ENCODE data around the gene SLC22A3.
"Not testable (repeated sequence)": the region's sequence is repeated elsewhere in the genome, so short reads cannot be mapped to it uniquely, and the experiment has no call there.

Gene SLC22A3

DNA sequence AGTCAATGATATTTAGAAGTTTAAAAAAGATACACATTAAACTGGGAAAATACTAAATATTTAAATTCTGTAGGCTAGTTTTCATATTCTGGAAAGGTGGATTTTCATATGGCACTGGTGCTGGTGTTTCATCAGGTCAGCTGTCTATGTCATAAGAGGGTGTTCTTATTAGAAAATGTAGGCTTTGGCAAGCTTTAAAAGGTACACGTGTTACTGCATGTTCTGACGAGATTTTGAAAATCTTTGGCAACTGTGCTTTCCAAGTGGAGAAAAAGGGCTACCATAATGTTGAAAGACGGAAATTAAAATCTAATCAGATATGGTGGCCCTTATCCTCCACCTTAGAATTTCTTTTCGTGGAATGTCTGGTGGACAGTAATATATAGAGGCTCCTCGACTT is 30.0 kb downstream of the SLC22A3 start:
- Histone ChIP-seq H3K36me3 (ENCODE audit: insufficient read depth, low read length) (no peaks in the 10 kb centered on the region), H3K4me2 (ENCODE audit: low read length) (no peak overlapping the region), H3K9ac (ENCODE audit: low read depth, low read length) (no peak overlapping the region), H3K4me3 (ENCODE audit: low read length) (no peak overlapping the region), H3K27me3 (ENCODE audit: control insufficient read depth, insufficient read depth, low read length) (no peaks in the 10 kb centered on the region), H3K4me1 (ENCODE audit: control insufficient read depth, insufficient read depth, low read length) (peaks cover 9% of the 10 kb centered on the region), H3K9me3 (replicated peaks; ENCODE audit: low read length) (no peaks in the 10 kb centered on the region)

DNA sequence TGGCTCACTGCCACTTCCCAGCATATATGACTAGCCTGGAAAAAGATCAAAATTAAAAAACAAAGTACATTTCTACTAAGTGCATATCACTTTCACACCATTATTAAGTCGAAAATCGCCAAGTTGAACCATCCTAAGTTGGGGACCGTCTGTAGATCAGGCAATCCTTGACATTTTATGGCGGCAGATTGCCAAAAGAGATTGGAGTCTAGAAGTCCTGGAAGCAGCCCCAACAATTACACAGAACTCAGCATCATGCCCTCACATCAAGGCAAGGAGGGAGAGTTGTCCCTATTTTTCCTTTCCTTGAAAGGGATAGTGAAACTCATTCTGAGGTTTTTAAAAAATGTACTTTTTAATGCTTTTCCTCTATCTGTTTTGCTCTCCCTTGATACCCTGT is 30.7 kb downstream of the SLC22A3 start:
- Histone ChIP-seq H3K4me3 (ENCODE audit: low read length) (no peak overlapping the region), H3K36me3 (ENCODE audit: insufficient read depth, low read length) (no peaks in the 10 kb centered on the region), H3K9ac (ENCODE audit: low read depth, low read length) (no peak overlapping the region), H3K4me1 (ENCODE audit: control insufficient read depth, insufficient read depth, low read length) (peaks cover 9% of the 10 kb centered on the region), H3K27me3 (ENCODE audit: control insufficient read depth, insufficient read depth, low read length) (no peaks in the 10 kb centered on the region), H3K9me3 (replicated peaks; ENCODE audit: low read length) (no peaks in the 10 kb centered on the region), H3K4me2 (ENCODE audit: low read length) (no peak overlapping the region)

DNA sequence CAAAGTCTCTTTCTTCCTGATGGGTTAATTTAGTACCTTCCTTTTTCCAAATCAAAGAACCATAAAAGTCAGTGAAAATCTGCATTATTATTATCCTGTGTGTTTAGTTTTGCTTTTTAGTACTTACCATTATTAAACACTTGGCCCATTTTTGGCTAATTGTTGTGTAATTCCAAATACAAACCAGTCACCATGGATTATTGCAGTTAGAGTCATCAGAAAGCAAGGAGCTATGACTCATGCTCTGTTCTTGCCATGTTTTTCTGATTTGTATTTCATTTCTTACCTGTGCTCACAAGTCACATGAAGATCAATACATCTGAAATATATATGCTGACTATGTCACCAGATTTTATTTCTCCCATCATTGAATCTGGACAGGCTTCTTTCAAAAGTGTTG is 31.3 kb downstream of the SLC22A3 start:
- Histone ChIP-seq H3K4me2 (ENCODE audit: low read length) (no peak overlapping the region), H3K9ac (ENCODE audit: low read depth, low read length) (no peak overlapping the region), H3K4me3 (ENCODE audit: low read length) (no peak overlapping the region), H3K36me3 (ENCODE audit: insufficient read depth, low read length) (no peaks in the 10 kb centered on the region), H3K4me1 (ENCODE audit: control insufficient read depth, insufficient read depth, low read length) (peaks cover 9% of the 10 kb centered on the region), H3K27me3 (ENCODE audit: control insufficient read depth, insufficient read depth, low read length) (no peaks in the 10 kb centered on the region), H3K9me3 (replicated peaks; ENCODE audit: low read length) (no peaks in the 10 kb centered on the region)

DNA sequence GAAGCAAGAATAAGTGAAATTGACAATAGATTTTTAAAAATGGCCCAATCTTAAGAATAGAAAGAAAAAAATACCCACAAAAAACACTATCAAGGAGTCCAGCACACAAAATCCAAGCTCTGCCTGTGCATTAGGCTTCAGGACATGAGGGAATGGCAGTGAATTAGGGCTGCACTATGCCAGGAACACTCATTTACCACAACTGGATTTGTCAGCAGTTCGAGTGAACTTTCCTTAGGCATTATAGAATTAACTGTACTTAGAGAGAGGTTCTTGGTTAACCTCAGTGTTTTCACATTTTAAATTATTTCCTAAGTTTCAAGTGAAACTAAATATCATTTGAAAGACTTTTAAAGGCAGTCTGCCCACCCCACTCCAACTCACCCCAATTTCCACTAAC is 34.8 kb downstream of the SLC22A3 start:
- H3K4me3 ChIP-seq (ENCODE audit: low read length): no peak overlapping the region
- H3K9ac ChIP-seq (ENCODE audit: low read depth, low read length): no peak overlapping the region
- H3K27me3 ChIP-seq (ENCODE audit: control insufficient read depth, insufficient read depth, low read length): no peaks in the 10 kb centered on the region
- no peak overlapping the region for H3K4me2 ChIP-seq (ENCODE audit: low read length)
- no peaks in the 10 kb centered on the region for H3K9me3 ChIP-seq (replicated peaks; ENCODE audit: low read length)
- no peaks in the 10 kb centered on the region for H3K36me3 ChIP-seq (ENCODE audit: insufficient read depth, low read length)
- peaks cover 21% of the 10 kb centered on the region for H3K4me1 ChIP-seq (ENCODE audit: control insufficient read depth, insufficient read depth, low read length)

DNA sequence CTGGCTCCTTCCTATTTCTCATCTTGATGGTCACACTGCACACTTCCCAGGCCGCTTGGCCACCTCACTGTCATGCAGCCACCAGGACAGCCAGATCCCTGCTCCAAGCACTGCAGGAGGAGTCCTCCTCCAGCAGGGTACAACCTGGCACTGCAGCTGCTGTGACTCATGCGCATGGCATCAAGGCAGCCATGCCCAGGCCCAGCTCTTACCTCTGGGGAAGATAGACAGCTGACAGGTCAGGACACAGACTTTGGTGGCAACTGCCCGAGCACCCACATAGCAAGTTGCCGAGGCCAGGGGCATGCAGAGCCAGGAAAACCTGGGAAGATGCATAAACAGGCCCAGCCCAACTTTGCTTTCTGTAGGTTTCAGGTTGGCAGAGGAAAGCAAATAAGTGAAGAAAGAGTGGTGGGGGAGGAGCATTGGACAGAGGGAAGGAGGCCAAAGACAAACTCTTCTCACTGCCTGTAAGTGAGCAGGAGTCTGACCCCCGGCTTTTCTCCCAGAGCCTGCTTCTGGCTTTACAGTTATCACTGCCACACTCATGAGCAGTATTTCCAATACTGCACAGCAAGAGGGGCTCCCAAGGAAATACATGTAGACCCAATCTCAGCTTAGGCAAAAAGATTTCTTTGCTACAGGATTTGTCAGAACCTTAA is 38.8 kb downstream of the SLC22A3 start:
- Histone ChIP-seq H3K9me3 (replicated peaks; ENCODE audit: low read length) (no peaks in the 10 kb centered on the region), H3K9ac (ENCODE audit: low read depth, low read length) (no peak overlapping the region), H3K4me1 (ENCODE audit: control insufficient read depth, insufficient read depth, low read length) (peaks cover 26% of the 10 kb centered on the region), H3K27me3 (ENCODE audit: control insufficient read depth, insufficient read depth, low read length) (no peaks in the 10 kb centered on the region), H3K4me2 (ENCODE audit: low read length) (peak overlapping the region; percentile 27), H3K4me3 (ENCODE audit: low read length) (no peak overlapping the region), H3K36me3 (ENCODE audit: insufficient read depth, low read length) (no peaks in the 10 kb centered on the region)

DNA sequence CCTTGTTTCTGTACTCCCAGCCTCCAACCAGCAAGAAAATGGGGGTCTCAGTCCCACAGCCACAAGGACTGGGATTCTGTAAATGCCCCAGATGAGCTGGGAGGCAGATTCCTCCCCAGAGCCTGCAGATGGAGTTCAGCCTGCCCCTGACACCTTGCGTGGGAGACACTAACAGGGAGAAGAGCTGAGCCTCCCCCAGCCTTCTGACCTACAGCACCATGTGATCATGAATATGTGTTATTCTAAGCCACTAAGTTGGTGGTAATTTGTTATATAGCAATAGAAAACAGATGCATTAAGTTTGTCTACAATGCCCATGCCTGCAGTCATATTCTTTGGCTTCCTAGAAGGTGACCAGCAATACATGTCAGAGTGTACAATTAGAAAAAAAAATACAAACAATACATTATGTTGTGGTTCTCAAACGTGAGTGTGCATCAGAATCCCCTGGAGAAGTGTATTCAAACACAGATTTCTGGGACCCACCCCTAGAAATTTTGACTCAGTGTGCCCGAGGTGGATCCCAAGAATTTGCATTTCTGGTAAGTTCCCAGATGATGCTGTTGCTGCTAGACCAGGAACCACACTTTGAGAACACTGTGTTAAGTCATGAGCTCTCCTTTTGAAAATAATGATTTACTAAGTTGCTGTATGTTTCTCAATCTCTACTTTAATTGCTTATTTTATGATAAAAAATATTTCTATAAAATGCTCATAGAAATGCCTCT is 39.9 kb downstream of the SLC22A3 start:
- Histone ChIP-seq H3K27me3 (ENCODE audit: control insufficient read depth, insufficient read depth, low read length) (no peaks in the 10 kb centered on the region), H3K4me1 (ENCODE audit: control insufficient read depth, insufficient read depth, low read length) (peaks cover 28% of the 10 kb centered on the region), H3K9me3 (replicated peaks; ENCODE audit: low read length) (no peaks in the 10 kb centered on the region), H3K36me3 (ENCODE audit: insufficient read depth, low read length) (no peaks in the 10 kb centered on the region), H3K4me2 (ENCODE audit: low read length) (no peak overlapping the region), H3K4me3 (ENCODE audit: low read length) (no peak overlapping the region), H3K9ac (ENCODE audit: low read depth, low read length) (no peak overlapping the region)

DNA sequence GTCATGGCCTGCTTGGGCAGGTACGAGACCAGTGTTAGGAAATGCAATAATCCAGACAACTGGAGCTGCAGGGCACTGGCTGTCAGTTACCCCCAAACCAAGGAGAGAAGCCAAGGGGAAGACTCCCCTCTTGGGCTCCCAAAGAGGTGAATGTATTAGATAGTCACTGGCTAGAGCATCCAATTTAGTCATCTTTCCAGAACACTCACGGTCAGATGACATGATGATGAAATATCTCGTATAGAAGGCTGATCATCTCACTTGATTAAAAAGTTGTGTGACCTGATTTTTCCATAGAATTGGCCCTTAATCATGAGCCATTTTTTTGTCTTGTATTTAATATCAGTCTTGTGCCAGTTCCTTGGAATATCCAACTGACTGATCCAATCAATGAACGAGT is 40.7 kb downstream of the SLC22A3 start:
- H3K4me3 ChIP-seq (ENCODE audit: low read length): no peak overlapping the region
- H3K9me3 ChIP-seq (replicated peaks; ENCODE audit: low read length): no peaks in the 10 kb centered on the region
- H3K36me3 ChIP-seq (ENCODE audit: insufficient read depth, low read length): no peaks in the 10 kb centered on the region
- no peak overlapping the region for H3K9ac ChIP-seq (ENCODE audit: low read depth, low read length)
- peaks cover 28% of the 10 kb centered on the region for H3K4me1 ChIP-seq (ENCODE audit: control insufficient read depth, insufficient read depth, low read length)
- H3K27me3 ChIP-seq (ENCODE audit: control insufficient read depth, insufficient read depth, low read length): no peaks in the 10 kb centered on the region
- no peak overlapping the region for H3K4me2 ChIP-seq (ENCODE audit: low read length)

DNA sequence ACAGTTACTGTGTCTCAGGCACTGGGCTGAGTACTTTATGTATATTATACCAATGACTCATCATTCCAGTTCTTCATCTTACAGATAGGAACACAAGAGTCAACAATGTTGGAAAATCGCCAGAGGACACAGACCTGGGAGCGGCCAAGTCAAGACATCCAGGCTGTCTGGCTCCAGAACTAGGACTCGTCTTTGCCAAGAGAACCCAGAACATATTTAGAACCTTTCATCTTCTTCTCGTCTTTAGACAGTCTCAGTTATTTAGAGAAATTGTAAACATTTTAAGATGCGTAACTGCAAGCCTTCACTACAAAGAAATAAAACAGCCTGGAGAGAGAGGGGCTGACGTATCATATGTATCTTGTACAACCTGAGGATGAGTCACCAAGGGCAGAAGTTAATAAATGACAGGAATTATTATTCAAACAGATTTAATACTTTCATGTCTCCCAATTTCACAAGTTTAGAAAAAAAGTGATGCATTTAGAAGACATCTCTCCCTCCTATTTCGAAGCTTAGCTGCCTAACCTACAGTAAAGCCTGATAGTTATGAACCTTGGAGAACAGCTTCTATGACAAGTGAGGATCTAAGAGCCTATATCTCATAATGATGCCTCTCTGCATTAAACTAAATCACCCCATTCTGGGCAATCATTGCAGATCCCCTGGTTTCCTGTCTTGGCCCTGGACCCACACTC is 43.4 kb downstream of the SLC22A3 start:
- no peak overlapping the region for H3K9ac ChIP-seq (ENCODE audit: low read depth, low read length)
- peaks cover 26% of the 10 kb centered on the region for H3K4me1 ChIP-seq (ENCODE audit: control insufficient read depth, insufficient read depth, low read length)
- H3K4me3 ChIP-seq (ENCODE audit: low read length): no peak overlapping the region
- H3K9me3 ChIP-seq (replicated peaks; ENCODE audit: low read length): no peaks in the 10 kb centered on the region
- no peaks in the 10 kb centered on the region for H3K36me3 ChIP-seq (ENCODE audit: insufficient read depth, low read length)
- no peaks in the 10 kb centered on the region for H3K27me3 ChIP-seq (ENCODE audit: control insufficient read depth, insufficient read depth, low read length)
- peak overlapping the region; percentile 16 for H3K4me2 ChIP-seq (ENCODE audit: low read length)

DNA sequence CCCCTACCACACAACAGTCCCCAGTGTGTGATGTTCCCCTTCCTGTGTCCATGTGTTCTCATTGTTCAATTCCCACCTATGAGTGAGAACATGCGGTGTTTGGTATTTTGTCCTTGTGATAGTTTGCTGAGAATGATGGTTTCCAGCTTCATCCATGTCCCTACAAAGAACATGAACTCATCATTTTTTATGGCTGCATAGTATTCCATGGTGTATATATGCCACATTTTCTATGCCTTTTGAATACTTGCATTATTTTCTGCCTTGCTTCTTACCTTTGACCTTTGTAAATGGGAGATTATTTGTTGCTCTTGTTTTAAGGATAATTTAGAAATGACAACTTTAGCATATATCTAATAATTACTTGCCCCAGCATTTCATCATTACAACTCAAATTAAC is 45.3 kb downstream of the SLC22A3 start:
- H3K9ac ChIP-seq (ENCODE audit: low read depth, low read length); H3K27me3 ChIP-seq (ENCODE audit: control insufficient read depth, insufficient read depth, low read length): not testable (repeated sequence)

DNA sequence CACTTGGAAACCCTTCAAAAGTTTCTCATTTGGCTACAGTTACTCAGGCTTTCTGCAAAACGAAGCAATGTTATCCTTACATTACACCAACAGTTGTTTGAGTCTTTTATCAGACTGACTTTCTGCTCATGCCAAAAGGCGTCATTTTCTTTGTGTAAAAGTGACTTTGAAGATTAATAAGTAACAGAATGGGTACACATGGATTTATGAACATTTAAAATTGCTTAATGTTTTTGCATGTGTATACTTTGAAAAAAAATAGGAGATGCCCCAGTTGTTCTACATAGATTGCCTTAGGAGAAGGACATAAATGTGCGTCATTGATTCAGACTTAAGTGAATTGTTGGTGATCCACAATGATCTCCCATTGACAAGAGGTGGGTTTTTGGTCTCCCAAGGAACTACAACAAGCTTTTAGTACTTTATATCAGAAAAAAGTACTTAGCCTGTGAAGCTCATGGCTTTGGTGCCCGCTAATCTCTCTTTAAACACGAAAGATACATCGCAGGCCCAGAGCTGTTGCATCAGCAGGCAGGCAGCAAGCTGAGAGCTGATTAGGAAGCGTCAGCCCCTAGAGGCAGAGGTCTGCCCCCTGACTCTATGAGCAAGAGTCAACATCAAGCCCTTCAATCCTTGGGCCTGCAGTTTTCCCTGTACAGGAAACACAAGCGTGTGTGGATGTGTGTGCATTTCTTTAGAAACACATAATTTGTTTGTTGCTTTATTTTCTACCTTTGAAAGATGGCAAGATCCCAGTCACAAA is 45.9 kb downstream of the SLC22A3 start:
- H3K9me3 ChIP-seq (replicated peaks; ENCODE audit: low read length): no peaks in the 10 kb centered on the region
- H3K4me1 ChIP-seq (ENCODE audit: control insufficient read depth, insufficient read depth, low read length): peaks cover 26% of the 10 kb centered on the region
- no peak overlapping the region for H3K4me3 ChIP-seq (ENCODE audit: low read length)
- H3K36me3 ChIP-seq (ENCODE audit: insufficient read depth, low read length): no peaks in the 10 kb centered on the region
- no peaks in the 10 kb centered on the region for H3K27me3 ChIP-seq (ENCODE audit: control insufficient read depth, insufficient read depth, low read length)
- no peak overlapping the region for H3K4me2 ChIP-seq (ENCODE audit: low read length)
- H3K9ac ChIP-seq (ENCODE audit: low read depth, low read length): no peak overlapping the region

More for the DNA sequence above, 45.3 kb downstream of the SLC22A3 start:
- H3K4me1 ChIP-seq (ENCODE audit: control insufficient read depth, insufficient read depth, low read length): peaks cover 20% of the 10 kb centered on the region
- H3K9me3 ChIP-seq (replicated peaks; ENCODE audit: low read length); H3K4me2 ChIP-seq (ENCODE audit: low read length); H3K36me3 ChIP-seq (ENCODE audit: insufficient read depth, low read length); H3K4me3 ChIP-seq (ENCODE audit: low read length): not testable (repeated sequence)

DNA sequence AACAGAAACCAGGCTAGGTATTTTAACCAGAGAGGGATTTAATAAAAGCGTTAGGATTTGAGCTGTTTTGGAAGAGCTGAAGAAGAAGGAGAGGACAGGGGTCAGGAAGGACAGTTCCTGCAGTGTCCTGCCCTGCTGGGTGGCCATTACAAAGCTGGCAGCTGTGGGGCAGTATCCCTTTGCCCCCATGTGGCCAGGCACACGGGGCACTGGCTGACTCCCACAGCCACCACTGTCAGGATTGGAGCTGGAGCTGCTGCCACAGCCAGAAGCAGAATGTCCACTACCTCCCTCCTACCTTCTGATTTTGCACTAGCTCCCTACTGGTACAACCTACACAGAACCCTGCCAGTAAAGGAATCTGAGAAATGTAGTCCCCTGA is 46.5 kb downstream of the SLC22A3 start:
- no peak overlapping the region for H3K9ac ChIP-seq (ENCODE audit: low read depth, low read length)

More for the DNA sequence above, 46.5 kb downstream of the SLC22A3 start:
- Histone ChIP-seq H3K4me3 (ENCODE audit: low read length) (no peak overlapping the region), H3K36me3 (ENCODE audit: insufficient read depth, low read length) (no peaks in the 10 kb centered on the region), H3K4me1 (ENCODE audit: control insufficient read depth, insufficient read depth, low read length) (peaks cover 26% of the 10 kb centered on the region), H3K4me2 (ENCODE audit: low read length) (no peak overlapping the region), H3K27me3 (ENCODE audit: control insufficient read depth, insufficient read depth, low read length) (no peaks in the 10 kb centered on the region), H3K9me3 (replicated peaks; ENCODE audit: low read length) (no peaks in the 10 kb centered on the region)
